GM12878 (cell line): Measurements from ENCODE around the gene CARD9. TPM values are rescaled to one million over a fixed set of nuclear protein-coding genes. Genes with fewer than 3 reads are reported as not detected.

Experiments used
- ASH2L ChIP-seq: fragments of 300-600, 200-600 bp; sonication (generic); IDR thresholded peaks from 2 replicates; pipeline ENCODE4 v1.6.1; 2017; ENCODE audit warnings: low read depth, mild to moderate bottlenecking, borderline replicate concordance
- CBX5 ChIP-seq: sonication (generic); IDR thresholded peaks from 2 replicates; pipeline ENCODE4 v1.6.1; 2016; ENCODE audit warnings: low read depth, moderate library complexity, mild to moderate bottlenecking, inconsistent platforms
- PML ChIP-seq: IDR thresholded peaks from 2 replicates; pipeline ENCODE4 v1.6.1; 2012; ENCODE audit warnings: low read length, inconsistent platforms
- polyA plus RNA-seq, 11 experiments: library from polyadenylated mRNA; depleted of rRNA in 4 of 11; unstranded in 6 of 11; stranded (reverse) in 5 of 11; fragments of >200 nt; fragmentation: Nextera tagmentation in 4 of 11; fragmentation: Illumina TruSeq in 1 of 11; extraction: Ambion mirVana in 4 of 11; extraction: Trizol in 1 of 11; gene quantifications; 1 replicate in 1 of 11; 2 replicates in 10 of 11; pipeline versions ENCODE4 v1.2.1 to v1.2.3, GENCODE V29; 2011 to 2016; ENCODE audit warnings: inconsistent platforms in 2 of 11, missing spikeins in 2 of 11, low read depth in 1 of 11
- total RNA-seq, 4 experiments: library from RNA; depleted of rRNA in 3 of 4; stranded (reverse); fragments of >200 nt in 3 of 4; fragmentation: Illumina TruSeq in 1 of 4; extraction: Trizol in 1 of 4; gene quantifications; 2 replicates each; pipeline versions ENCODE4 v1.2.1 to v1.2.3, GENCODE V29; 2013 to 2021
- TF ChIP-seq, protein P1 (sequence below): fragments of 450-650 bp; IDR thresholded peaks from 2 replicates; pipeline ENCODE4 v1.6.1; 2018; ENCODE audit warnings: borderline replicate concordance, mild to moderate bottlenecking; ENCODE audit not compliant: partially characterized antibody
- TF ChIP-seq, protein P2 (sequence below), 3 experiments: IDR thresholded peaks in 2 of 3; conservative IDR thresholded peaks in 1 of 3; 2 replicates each; pipeline ENCODE4 v1.5.1; 2011; ENCODE audit warnings: low read depth in 3 of 3, low read length in 3 of 3, mild to moderate bottlenecking in 3 of 3, control low read depth in 2 of 3, moderate library complexity in 2 of 3, inconsistent platforms in 1 of 3, mixed read lengths in 1 of 3; ENCODE audit not compliant: control insufficient read depth in 2 of 3, insufficient read depth in 1 of 3; ENCODE audit errors: extremely low read depth in 1 of 3
- TF ChIP-seq, protein P3 (sequence below): fragments of 150-350 bp; IDR thresholded peaks from 2 replicates; pipeline ENCODE4 v1.6.1; 2016; ENCODE audit warnings: low read depth, low read length

Gene CARD9
- total and polyA plus RNA-seq, 10 of the 15 experiments (the other 5 are each of a cell fraction or from before 2014, with no cell fraction given) = 0.11 to 4.9 (median 1.8) TPM; not detected in 1

DNA sequence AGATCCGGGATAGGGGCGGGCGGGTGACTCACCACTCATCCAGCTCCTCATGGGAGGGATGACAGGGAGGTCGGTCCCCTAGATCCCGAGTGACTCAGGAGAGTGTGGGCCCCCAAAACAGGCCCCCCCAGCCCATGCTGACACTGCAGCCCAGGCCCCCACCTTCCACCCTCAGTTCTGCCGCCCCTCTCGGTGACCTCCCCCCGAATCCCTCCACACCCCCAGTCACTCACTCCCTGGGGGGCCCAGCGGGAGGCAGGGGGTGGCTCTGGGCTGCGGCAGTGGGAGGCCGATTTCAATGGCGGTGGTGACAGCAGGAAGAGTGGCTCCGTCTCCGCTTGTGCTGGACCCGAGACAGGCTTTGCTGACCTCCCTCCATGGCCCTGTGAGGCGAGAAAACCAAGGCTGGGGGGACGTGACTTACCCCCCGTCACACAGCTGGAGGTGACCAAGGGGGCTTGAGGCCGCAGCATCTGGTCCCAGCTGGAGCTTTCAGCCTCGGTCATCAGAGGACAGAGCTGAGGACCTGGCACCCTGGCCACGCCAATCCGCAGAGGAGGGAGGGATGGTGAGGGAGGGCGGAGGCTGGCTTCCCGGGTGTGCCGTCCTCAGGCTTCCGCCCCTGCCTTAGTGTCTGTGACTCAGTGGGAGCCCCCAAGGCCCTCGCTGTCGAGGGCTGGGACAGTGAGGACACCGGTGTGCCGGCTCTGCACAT lies 37.2 kb downstream of the CARD9 start (continued):
- TF ChIP-seq ASH2L (no peak), PML (no peak), CBX5 (no peak)
- TF ChIP-seq, protein P1, sequence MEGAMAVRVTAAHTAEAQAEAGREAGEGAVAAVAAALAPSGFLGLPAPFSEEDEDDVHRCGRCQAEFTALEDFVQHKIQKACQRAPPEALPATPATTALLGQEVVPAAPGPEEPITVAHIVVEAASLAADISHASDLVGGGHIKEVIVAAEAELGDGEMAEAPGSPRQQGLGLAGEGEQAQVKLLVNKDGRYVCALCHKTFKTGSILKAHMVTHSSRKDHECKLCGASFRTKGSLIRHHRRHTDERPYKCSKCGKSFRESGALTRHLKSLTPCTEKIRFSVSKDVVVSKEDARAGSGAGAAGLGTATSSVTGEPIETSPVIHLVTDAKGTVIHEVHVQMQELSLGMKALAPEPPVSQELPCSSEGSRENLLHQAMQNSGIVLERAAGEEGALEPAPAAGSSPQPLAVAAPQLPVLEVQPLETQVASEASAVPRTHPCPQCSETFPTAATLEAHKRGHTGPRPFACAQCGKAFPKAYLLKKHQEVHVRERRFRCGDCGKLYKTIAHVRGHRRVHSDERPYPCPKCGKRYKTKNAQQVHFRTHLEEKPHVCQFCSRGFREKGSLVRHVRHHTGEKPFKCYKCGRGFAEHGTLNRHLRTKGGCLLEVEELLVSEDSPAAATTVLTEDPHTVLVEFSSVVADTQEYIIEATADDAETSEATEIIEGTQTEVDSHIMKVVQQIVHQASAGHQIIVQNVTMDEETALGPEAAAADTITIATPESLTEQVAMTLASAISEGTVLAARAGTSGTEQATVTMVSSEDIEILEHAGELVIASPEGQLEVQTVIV = no peak
- TF ChIP-seq, protein P2, sequence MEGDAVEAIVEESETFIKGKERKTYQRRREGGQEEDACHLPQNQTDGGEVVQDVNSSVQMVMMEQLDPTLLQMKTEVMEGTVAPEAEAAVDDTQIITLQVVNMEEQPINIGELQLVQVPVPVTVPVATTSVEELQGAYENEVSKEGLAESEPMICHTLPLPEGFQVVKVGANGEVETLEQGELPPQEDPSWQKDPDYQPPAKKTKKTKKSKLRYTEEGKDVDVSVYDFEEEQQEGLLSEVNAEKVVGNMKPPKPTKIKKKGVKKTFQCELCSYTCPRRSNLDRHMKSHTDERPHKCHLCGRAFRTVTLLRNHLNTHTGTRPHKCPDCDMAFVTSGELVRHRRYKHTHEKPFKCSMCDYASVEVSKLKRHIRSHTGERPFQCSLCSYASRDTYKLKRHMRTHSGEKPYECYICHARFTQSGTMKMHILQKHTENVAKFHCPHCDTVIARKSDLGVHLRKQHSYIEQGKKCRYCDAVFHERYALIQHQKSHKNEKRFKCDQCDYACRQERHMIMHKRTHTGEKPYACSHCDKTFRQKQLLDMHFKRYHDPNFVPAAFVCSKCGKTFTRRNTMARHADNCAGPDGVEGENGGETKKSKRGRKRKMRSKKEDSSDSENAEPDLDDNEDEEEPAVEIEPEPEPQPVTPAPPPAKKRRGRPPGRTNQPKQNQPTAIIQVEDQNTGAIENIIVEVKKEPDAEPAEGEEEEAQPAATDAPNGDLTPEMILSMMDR (IDR thresholded peaks at IDR 0.05 in 2 of 3, conservative IDR thresholded peaks at IDR 0.05 in 1 of 3; ENCODE audit: control insufficient read depth in 2 of 3, extremely low read depth in 1 of 3, insufficient read depth in 1 of 3, low read depth in 3 of 3, low read length in 3 of 3) = no peak
- TF ChIP-seq, protein P3, sequence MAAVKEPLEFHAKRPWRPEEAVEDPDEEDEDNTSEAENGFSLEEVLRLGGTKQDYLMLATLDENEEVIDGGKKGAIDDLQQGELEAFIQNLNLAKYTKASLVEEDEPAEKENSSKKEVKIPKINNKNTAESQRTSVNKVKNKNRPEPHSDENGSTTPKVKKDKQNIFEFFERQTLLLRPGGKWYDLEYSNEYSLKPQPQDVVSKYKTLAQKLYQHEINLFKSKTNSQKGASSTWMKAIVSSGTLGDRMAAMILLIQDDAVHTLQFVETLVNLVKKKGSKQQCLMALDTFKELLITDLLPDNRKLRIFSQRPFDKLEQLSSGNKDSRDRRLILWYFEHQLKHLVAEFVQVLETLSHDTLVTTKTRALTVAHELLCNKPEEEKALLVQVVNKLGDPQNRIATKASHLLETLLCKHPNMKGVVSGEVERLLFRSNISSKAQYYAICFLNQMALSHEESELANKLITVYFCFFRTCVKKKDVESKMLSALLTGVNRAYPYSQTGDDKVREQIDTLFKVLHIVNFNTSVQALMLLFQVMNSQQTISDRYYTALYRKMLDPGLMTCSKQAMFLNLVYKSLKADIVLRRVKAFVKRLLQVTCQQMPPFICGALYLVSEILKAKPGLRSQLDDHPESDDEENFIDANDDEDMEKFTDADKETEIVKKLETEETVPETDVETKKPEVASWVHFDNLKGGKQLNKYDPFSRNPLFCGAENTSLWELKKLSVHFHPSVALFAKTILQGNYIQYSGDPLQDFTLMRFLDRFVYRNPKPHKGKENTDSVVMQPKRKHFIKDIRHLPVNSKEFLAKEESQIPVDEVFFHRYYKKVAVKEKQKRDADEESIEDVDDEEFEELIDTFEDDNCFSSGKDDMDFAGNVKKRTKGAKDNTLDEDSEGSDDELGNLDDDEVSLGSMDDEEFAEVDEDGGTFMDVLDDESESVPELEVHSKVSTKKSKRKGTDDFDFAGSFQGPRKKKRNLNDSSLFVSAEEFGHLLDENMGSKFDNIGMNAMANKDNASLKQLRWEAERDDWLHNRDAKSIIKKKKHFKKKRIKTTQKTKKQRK = no peak
- TF ChIP-seq, all 136 proteins: peak for 0
